Thyroid gland (tissue), 4 donors: ENCODE data around the gene SLC17A9.

ENCODE experiments used
- POLR2A ChIP-seq, 2 donors: fragments of 450-650 bp; IDR thresholded peaks; one replicate each; pipeline ENCODE4 v1.6.1; 2017; ENCODE audit warnings: antibody characterized with exemption in 2 of 2, mild to moderate bottlenecking in 2 of 2, moderate library complexity in 1 of 2
- TF ChIP-seq, protein P1 (sequence below), 6 experiments: fragments of 200-600 bp in 3 of 6; fragments of 450-650 bp in 3 of 6; sonication (generic) in 3 of 6; IDR thresholded peaks; one replicate each; pipeline ENCODE4 v1.5.1; 2016 to 2019; ENCODE audit warnings: antibody characterized with exemption in 6 of 6, mild to moderate bottlenecking in 2 of 6, inconsistent platforms in 1 of 6, moderate library complexity in 1 of 6

DNA sequence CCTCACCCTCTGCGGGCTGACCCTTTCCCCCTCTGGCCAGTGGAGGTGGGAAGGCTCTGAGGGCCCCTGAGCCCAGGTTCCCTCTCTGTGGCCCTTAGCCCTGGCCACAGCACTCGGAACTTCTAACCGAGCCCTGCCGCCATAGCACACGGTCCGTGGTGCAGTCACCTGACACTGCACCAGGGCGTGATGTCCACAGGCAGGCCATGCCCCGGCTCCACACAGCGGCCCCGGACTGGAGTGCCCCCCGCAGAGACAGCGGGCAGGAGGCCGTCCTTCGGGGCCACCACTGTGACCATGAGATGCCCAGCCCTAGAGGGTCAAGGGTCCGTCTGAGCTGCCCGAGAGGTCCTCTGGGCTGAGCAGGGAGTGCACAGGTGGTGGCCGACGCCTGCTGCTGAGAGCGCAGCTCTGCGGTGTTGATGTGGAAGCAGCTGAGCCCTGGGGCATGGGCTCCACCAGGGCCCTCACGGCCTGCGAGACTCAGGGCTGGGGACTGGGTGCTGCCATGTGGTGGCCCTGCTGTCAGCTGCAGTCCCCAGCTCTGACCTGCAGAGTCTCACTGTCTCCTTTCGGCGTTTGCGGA lies 65.4 kb downstream of the SLC17A9 start:
- TF ChIP-seq POLR2A (IDR thresholded peaks at IDR 0.05), result no peak
- TF ChIP-seq, protein P1, sequence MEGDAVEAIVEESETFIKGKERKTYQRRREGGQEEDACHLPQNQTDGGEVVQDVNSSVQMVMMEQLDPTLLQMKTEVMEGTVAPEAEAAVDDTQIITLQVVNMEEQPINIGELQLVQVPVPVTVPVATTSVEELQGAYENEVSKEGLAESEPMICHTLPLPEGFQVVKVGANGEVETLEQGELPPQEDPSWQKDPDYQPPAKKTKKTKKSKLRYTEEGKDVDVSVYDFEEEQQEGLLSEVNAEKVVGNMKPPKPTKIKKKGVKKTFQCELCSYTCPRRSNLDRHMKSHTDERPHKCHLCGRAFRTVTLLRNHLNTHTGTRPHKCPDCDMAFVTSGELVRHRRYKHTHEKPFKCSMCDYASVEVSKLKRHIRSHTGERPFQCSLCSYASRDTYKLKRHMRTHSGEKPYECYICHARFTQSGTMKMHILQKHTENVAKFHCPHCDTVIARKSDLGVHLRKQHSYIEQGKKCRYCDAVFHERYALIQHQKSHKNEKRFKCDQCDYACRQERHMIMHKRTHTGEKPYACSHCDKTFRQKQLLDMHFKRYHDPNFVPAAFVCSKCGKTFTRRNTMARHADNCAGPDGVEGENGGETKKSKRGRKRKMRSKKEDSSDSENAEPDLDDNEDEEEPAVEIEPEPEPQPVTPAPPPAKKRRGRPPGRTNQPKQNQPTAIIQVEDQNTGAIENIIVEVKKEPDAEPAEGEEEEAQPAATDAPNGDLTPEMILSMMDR (IDR thresholded peaks at IDR 0.05), result no peak
